ENCODE data around the gene TROAP.
A peak's percentile ranks its signal among the peaks of the same experiment; 100 is the strongest.
"Not testable (repeated sequence)": the region's sequence is repeated elsewhere in the genome, so short reads cannot be mapped to it uniquely, and the experiment has no call there.

Gene TROAP

DNA sequence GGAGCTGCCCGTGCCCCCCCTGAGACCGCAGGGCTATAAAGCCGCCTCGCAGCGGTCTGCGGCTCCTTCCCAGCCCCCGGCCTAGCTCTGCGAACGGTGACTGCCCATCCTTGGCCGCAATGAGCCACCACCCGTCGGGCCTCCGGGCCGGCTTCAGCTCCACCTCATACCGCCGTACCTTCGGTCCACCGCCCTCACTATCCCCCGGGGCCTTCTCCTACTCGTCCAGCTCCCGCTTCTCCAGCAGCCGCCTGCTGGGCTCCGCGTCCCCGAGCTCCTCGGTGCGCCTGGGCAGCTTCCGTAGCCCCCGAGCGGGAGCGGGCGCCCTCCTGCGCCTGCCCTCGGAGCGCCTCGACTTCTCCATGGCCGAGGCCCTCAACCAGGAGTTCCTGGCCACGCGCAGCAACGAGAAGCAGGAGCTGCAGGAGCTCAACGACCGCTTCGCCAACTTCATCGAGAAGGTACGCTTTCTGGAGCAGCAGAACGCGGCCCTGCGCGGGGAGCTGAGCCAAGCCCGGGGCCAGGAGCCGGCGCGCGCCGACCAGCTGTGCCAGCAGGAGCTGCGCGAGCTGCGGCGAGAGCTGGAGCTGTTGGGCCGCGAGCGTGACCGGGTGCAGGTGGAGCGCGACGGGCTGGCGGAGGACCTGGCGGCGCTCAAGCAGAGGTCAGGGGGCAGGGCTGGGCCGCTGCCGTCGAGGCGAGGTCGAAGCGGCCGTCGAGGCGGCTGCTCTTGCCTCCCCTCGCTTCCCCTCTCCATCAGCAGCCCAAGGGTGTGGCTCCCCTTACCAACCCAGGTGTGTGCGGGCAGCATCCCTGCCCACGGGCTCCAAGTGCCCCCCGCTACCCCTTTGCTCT lies 27.7 kb upstream of the TROAP start, which contains the start of gene PRPH:
PRPH (plus strand) TSS at position 66 of the 855 bp plus-strand sequence; CDS start at position 120, 54 bp downstream.
- no peak for DNase-seq

- DNase-seq, result peak; percentile 47
Observed at GRCh38 chr12:49296034-49296835, 26.8 kb upstream of the TROAP start.

GRCh38 chr12:49296836-49297694 lies 26.0 kb upstream of the TROAP start:
- DNase-seq, result peak; percentile 55

DNA sequence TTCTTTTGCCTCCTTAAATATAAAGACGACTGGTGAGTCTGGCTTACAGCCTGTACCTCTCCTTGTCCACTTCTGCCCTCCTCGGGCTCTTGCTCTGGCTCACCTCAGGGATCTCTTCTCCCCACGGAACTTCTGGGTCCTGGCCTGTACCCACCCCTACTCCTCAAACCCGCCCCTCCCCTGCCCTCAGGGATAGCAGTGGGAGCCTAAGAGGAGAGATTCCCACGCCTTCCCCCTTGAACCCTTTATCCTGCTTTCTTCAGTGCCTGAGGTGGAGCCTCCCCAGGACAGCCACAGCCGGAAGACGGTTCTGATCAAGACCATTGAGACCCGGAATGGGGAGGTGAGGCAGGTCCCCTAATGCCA lies 25.4 kb upstream of the TROAP start:
- no peak for DNase-seq

DNA sequence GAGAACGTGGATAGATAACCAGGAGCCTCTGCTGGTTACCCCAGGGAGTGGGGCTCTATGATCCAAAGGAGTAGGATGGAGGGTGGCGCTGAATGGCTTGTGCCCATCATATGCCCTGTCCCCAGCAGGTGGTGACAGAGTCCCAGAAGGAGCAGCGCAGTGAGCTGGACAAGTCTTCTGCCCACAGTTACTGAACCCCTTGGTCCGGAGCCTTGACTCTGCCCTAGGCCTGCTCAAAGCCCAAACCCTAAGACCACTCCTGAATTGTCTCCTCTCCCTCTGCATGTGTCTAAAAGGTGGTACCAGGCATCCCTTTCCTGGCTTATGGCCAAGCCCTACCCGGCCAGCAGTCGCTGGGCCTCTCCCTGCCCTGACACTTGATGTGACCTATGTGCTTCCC lies 24.9 kb upstream of the TROAP start:
- peak; percentile 39 for DNase-seq

DNA sequence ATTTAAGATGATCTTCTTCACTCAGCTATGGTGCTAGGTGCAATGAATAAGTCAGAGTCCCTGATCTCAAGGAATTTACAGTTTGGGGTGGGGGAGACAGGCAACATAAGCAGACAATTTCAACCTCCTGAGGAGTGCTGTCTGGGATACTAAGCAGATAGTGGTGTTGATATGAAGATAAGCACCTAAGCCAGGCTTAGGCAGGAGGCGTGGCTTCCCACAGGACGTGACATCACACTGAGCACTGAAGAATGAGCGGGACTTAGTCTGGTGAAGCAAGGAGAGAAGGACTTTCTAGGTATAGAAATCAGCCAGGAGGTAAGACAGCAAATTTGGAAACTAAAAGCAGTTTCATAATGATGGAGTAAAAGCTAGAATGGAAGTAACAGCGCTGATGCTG lies 21.3 kb upstream of the TROAP start:
- no peak for DNase-seq

DNA sequence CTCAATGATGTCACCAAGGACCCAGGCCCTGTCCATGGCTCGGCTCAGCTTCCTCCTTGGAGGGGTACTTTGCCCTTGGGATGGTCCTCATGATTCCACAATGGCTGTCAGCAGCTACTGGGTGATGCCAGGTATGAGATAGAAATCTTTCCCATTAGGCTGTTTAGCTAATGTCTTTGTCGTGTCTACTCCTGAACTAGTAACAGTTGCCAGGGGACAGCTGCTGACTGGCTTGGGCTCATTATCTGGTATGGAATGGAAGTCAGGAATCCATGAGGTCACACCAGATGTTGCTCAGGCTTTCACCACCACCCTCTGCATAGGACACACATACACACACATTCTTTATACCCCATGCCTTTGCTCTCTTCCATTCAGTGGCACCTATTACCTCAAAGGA lies 18.9 kb upstream of the TROAP start:
- DNase-seq, result no peak

GRCh38 chr12:49305762-49306510 lies 17.1 kb upstream of the TROAP start:
- DNase-seq, result peak; percentile 70

GRCh38 chr12:49309386-49309785 lies 13.7 kb upstream of the TROAP start:
- DNase-seq, result no peak

GRCh38 chr12:49310451-49311000 lies 12.5 kb upstream of the TROAP start:
- DNase-seq, result not testable (repeated sequence)

GRCh38 chr12:49314811-49315210 lies 8.2 kb upstream of the TROAP start:
- no peak for DNase-seq

GRCh38 chr12:49317118-49317517 lies 5.9 kb upstream of the TROAP start:
- DNase-seq, result not testable (repeated sequence)

- DNase-seq, result not testable (repeated sequence)
Observed at GRCh38 chr12:49320411-49321103, 2.5 kb upstream of the TROAP start.

- no peak for DNase-seq
Observed at GRCh38 chr12:49322367-49322707, 718 bp upstream of the TROAP start.

DNA sequence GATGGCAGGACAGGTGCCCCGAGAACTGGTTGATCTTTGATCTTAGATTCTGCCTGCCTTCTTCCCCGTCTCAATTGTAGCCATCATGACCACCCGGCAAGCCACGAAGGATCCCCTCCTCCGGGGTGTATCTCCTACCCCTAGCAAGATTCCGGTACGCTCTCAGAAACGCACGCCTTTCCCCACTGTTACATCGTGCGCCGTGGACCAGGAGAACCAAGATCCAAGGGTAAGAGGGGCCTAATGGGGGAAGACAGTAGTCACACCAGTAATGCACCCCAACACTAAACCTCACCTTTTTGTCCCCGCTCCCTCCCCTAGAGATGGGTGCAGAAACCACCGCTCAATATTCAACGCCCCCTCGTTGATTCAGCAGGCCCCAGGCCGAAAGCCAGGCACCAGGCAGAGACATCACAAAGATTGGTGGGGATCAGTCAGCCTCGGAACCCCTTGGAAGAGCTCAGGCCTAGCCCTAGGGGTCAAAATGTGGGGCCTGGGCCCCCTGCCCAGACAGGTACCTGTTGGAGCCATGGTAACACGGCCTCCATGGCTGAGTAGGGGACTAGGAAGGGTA lies 556 bp downstream of the TROAP start:
- DNase-seq, result no peak

DNA sequence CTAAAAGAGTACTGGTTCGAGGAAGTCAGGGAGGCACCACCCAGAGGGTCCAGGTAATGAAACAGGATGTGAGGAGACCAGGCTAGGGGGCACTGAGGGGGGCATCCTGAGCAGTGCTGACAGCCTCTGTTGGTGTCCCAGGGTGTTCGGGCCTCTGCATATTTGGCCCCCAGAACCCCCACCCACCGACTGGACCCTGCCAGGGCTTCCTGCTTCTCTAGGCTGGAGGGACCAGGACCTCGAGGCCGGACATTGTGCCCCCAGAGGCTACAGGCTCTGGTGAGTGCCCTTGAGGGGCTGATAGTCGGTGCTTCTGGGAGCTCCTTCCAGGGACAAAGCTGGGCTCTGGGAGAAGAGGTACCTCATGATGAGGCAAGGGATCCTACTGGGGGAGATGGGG lies 2.6 kb downstream of the TROAP start:
- DNase-seq, result no peak

GRCh38 chr12:49327368-49327767 lies 4.3 kb downstream of the TROAP start:
- DNase-seq, result no peak

GRCh38 chr12:49327887-49328286 lies 4.8 kb downstream of the TROAP start:
- DNase-seq, result no peak

- DNase-seq, result no peak
Observed at GRCh38 chr12:49328816-49329215, 5.8 kb downstream of the TROAP start.

DNA sequence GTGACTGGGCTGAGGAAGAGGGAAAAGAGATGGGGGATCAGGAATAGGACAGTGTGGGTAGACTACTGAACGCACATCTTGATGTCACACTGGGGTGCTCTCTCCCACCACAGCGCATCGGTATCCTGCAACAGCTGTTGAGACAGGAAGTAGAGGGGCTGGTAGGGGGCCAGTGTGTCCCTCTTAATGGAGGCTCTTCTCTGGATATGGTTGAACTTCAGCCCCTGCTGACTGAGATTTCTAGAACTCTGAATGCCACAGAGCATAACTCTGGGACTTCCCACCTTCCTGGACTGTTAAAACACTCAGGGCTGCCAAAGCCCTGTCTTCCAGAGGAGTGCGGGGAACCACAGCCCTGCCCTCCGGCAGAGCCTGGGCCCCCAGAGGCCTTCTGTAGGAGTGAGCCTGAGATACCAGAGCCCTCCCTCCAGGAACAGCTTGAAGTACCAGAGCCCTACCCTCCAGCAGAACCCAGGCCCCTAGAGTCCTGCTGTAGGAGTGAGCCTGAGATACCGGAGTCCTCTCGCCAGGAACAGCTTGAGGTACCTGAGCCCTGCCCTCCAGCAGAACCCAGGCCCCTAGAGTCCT lies 7.1 kb downstream of the TROAP start:
- DNase-seq, result no peak

All from suppressor macrophage treated with lipopolysaccharide for 4 hours (primary cell).